ENCODE measurements around the gene POTEH. TPM values are rescaled to one million over a fixed set of nuclear protein-coding genes. Genes with fewer than 3 reads are reported as not detected.

POTEH gene
- total and polyA plus RNA-seq, 10 donors, result 0.52 to 1.1 (median 0.72) TPM; not detected in 7

Small RNAs within 50 kb of the gene (small RNA-seq; reads per million reads assigned to genes)
- 0 reads per million in 4 donors for gene RNU6-816P

Other genes starting within 250 kb of the POTEH start
- not detected for gene OR11H1, start 161.8 kb upstream of the POTEH start, total RNA-seq
- not detected for gene OR11H1, start 161.8 kb upstream of the POTEH start, polyA plus RNA-seq